GM21825 (cell line): ENCODE measurements around the gene DAGLA.
A peak's percentile ranks its signal among the peaks of the same experiment; 100 is the strongest.

ENCODE experiments used
- ATAC-seq: cut with Tn5 transposase; IDR thresholded peaks from one replicate; pipeline ENCODE4 v1.9.1; 2021; ENCODE audit warnings: mild to moderate bottlenecking, moderate library complexity; ENCODE audit not compliant: unreplicated experiment

The DAGLA gene

GRCh38 chr11:61690706-61691379 is 10.7 kb downstream of the DAGLA start:
- no peak for ATAC-seq

DNA sequence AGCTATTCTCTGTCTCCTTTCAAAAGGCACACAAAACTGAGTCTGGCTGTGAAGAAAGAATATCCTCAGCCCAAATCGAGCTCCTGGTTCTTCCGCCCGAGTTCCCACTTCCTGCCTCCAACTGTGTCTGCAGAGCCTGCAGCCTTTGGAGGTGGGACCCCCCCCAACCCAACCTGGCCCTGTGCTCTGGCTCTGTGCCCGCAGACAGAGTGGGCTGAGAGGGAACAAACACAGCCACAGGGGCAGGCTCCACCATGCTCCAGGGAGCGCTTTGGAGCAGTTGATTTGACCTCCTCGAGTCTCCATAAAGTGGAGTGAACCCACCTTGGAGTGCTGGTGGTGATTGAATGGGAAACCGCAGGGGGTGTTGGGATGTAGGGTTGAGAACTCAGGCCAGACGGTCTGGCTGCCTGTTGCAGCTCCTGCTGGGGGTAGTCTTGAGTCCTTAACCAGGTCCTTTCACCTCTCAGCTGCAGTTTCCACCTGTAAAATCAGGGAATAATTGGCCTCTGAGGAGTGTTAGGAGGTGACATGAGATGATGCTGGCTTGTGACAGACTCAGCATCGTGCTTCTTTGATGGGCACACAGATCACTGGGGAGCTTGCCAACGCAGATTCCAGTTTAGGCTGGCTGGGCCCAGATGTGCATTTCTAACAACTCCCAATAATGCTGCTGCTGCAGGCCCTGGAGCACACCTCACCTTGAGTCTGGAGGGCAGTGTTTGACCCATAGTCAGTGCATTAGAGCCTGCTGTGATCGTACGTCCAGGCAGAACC is 11.4 kb downstream of the DAGLA start:
- ATAC-seq = no peak

GRCh38 chr11:61693922-61694601 is 13.9 kb downstream of the DAGLA start:
- ATAC-seq = no peak

GRCh38 chr11:61694602-61694939 is 14.4 kb downstream of the DAGLA start:
- no peak for ATAC-seq

DNA sequence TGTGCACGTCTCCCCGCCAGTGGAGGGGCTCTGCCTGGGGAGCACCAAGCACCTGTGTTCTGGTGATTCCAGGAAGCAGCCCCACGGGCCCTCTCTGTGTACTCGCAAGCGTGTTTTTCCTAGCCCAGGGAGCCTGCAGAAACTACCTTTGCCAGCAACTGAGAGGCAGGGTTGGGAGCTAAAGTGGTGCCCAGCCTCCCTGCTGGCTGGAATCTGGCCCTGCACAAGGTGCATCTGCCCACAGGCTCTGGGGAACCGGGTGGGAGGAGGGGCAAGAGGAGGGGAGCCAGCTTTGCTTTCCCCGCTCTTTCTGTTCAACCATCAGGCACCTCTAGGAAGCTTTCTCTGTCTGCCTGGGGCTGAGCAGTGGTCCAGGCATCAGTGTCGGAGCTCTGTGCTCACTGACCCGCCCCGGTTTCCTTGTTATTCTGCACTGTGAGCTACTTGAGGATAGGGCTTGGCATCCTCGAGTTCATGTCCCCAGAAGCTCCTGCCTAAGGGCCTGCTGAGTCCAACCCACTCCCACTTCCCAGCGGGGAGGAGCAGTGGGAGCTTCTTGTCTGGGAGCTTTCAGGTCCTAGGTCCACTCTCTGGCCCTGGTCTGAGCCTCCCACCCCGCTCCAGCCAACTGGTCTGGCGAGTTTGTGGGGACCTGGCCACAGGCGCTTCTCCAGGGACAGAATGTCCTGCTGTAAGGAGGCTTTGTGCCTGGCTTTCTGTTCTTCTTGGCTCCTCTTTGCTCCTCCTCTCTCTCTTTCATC is 14.9 kb downstream of the DAGLA start:
- no peak for ATAC-seq

DNA sequence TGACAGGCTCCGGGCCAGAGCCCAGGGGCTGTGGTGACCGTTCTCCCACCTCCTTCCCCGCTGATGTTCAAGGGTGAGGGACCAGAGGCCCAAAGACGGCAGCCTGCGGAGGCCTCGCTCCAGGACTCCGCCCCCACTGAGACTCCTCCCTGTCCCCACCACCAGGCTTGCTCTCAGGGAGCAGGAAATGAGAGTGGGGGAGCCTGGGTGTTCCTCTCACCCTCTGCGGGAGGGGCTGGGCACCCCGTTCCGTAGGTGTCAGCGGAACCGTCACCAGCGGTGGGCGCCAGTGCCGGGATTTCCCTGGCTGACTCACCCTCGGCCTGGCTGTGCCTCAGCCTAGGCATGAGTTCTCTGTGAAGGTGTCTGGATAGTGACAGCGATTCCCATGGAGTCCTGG is 15.7 kb downstream of the DAGLA start:
- peak; percentile 64 for ATAC-seq

- ATAC-seq = no peak
Observed at GRCh38 chr11:61696602-61697001, 16.4 kb downstream of the DAGLA start.

- no peak for ATAC-seq
Observed at GRCh38 chr11:61697078-61697502, 16.9 kb downstream of the DAGLA start.

- no peak for ATAC-seq
Observed at GRCh38 chr11:61697764-61698163, 17.6 kb downstream of the DAGLA start.

DNA sequence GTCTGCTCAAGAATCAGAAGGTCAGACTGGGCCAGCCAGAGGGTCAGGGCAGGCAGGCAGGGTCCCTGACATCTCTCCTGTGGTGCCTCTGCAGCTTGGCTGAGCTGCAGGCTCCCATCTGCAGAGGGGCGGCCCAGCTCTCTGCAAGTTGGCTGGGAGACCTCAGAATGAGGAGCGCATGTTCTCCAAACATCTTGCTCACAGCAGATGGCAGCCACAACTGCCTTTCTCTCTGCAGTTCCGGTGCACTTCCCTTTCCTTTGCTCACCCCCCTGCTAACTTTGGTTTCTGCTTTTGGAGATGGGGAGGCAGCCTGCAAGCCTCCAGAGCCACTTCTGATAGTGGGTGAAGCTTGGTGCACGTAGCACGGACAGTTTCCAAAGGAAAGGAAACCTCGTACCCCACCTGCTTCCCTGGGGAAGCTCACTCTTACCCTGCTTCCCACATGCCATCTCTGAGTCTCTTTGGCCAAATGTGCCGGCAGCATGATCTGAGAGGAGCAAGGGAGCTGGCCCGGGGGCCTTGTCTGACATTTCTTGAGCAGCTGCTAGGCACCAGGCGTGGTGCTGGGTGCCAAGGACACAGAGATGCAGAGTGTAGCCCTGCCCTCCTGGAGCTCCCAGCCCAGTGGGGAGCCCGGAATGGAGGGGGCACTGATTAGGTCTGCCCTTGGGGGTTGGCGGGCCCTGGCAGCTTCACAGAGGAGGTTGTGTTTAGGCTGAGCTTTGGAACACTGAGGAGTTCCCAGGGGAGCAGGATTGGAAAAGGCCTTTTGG is 18.2 kb downstream of the DAGLA start:
- ATAC-seq = no peak

DNA sequence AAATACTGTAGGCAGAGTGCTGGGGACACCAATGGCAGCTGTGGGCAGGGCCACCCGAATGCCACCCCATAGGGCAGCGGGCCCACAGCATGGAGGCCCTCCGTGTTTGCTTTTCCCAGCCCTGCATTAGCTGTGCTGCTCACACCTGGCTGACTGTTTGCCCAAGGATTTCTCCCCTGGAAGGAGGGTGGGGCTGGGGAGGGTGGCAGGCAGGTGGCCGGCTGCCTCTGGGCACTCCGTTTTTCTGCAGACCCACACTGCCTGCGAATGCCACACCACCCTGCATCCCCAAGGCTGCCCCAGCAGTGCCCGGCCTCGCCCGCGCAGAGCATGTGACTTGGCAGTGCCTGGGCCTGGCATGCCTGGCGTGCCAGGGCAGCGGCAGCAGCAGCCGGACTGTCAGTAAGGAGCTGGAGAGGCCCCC is 19.6 kb downstream of the DAGLA start:
- no peak for ATAC-seq

DNA sequence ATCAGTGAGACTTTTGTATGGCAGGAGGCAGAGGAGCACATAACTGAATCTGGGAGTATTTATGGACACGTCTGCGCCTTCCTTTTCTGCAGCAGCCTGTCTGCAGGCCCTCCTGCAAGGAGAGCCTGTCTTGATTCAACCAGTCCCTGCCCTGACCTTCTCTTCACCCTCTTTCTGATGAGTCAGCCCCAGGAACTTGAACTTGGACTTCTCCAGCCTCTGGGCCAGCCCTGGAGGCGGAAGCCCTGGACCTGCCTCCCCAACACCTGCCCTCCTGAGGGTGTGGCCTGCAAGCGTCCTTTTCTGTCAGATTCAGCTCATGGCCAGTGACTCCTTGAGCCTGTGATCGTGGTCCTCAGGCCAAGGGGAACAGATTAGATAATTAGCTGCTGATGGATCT is 20.0 kb downstream of the DAGLA start:
- ATAC-seq = no peak

DNA sequence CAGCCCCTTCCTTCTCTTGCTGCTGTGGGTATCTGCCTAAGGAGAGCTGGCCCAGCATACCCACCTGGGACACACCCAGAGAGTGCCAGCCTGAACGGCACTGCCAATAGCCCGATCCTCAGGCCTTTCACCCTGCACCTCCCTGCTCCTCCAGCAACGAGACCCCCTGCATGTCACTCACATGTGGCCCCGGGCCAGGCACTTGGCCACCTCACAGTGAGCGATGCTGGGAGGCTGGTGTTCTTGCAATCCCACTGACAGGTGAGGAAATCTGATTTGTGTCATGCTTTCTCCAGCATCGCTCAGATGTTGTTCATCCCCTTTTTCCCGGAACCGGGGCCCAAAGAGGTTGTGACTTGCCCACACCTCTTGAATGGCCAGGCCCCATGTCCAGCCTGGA is 20.5 kb downstream of the DAGLA start:
- no peak for ATAC-seq

GRCh38 chr11:61701242-61701886 is 21.2 kb downstream of the DAGLA start:
- ATAC-seq = no peak

DNA sequence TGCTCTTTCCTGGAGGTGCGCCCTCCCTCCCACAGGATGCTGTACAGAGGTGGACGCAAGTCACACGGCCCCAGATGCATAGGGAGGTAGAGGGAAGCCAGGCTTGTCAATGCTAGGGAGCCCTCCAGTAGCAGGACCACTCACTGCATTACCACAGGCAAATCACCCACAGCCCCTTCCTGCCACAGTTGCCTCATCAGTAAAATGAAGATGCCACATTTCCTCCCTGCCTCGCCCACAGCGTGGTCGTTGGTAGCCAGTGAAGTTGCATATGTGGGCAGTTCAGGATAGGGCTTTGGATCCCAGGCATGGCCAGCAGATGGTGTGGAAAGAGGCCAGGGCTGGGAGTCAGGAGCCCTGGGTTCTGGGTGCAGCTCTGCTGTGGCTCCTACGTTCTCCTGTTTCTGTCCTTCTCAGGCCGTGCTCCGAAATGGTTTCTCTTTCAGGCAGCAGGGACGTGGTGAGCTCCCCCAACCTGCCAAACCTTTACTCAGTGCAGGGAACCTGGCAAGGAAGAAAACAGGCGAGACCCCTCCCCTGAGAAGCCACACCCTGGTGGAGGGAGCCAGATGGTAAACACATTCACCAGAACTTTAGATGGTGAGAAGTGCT is 22.6 kb downstream of the DAGLA start:
- ATAC-seq = no peak

GRCh38 chr11:61704838-61705237 is 24.6 kb downstream of the DAGLA start:
- ATAC-seq = no peak

GRCh38 chr11:61706452-61707400 is 26.5 kb downstream of the DAGLA start:
- ATAC-seq = no peak

DNA sequence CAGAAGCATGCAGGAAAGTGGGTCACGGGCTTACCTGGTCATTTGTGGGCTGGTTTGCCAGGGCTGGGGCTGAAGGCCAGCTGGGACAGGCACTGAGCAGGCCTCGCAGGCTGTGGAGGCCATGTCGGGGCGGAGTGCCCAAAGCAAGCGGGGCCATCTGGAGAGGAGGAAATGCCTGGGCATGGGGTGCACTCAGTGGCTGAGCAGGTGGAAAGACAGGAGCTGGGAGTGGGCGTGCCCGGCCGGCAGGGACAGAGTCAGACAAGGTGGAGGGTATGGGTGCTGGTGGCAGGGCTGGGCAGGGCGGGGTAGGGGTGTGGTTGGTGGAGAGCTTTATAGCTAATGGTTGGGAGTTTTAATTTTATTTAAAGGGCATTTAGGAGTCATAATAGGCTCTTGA is 27.4 kb downstream of the DAGLA start:
- ATAC-seq = no peak

GRCh38 chr11:61709110-61709509 is 28.9 kb downstream of the DAGLA start:
- no peak for ATAC-seq
